Progenitor cell of endocrine pancreas (in vitro differentiated cells): ENCODE measurements around the gene ZNF280C. TPM values are rescaled to one million over a fixed set of nuclear protein-coding genes. Genes with fewer than 3 reads are reported as not detected.

Experiments used
- DNase-seq: peaks from one replicate; pipeline ENCODE4 v3.0.0; 2021; ENCODE audit warnings: low spot score; ENCODE audit not compliant: unreplicated experiment
- H3K27ac Mint-ChIP-seq: 2 replicates; pipeline ENCODE4 v1.8.0; 2021; ENCODE audit warnings: mild to moderate bottlenecking, moderate library complexity, mixed read lengths
- H3K27me3 Mint-ChIP-seq: 2 replicates; pipeline ENCODE4 v1.8.0; 2021; ENCODE audit warnings: mixed read lengths
- H3K36me3 Mint-ChIP-seq: 2 replicates; pipeline ENCODE4 v1.8.0; 2022; ENCODE audit warnings: mixed read lengths; ENCODE audit not compliant: insufficient read depth
- H3K4me1 Mint-ChIP-seq: 2 replicates; pipeline ENCODE4 v1.8.0; 2021; ENCODE audit warnings: low read depth, mixed read lengths
- H3K4me3 Mint-ChIP-seq: 2 replicates; pipeline ENCODE4 v1.8.0; 2021; ENCODE audit warnings: low read depth, mild to moderate bottlenecking, moderate library complexity, mixed read lengths
- H3K9me3 Mint-ChIP-seq: 2 replicates; pipeline ENCODE4 v1.8.0; 2021; ENCODE audit warnings: low read depth, mixed read lengths
- total RNA-seq: library from RNA; stranded (reverse); gene quantifications from 2 replicates; pipeline ENCODE4 v1.2.1, GENCODE V29; 2021
- TF ChIP-seq, protein P1 (sequence below): fragments of 200-600 bp; sonication (generic); IDR thresholded peaks from one replicate; pipeline ENCODE4 v1.5.0; 2021; ENCODE audit warnings: antibody characterized with exemption, mild to moderate bottlenecking; ENCODE audit not compliant: unreplicated experiment

Gene ZNF280C
- total RNA-seq, 1 donor from 2014 or later = 16.2 TPM

DNA sequence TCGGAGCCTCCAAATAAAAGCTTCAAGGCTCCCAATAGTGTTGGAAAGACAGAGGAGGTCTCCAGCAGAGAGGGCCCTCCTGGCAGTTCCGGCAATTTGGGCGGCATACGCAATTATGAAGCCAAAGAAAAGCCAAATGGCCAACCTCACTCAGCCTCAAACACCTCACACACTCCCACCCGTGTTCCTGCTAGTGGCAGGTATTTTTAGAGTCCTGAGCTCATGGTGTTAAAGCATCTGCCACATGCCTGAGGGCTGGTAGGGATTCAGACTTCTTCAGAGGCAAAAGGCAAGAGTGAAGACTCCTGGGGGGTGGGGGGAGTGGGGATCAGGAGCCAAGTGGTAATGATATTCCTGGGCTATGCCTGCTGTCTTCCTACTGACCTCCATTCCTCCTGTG, 89.5 kb downstream of the ZNF280C start:
- no peak overlapping the region for H3K4me3 Mint-ChIP-seq
- peaks cover 2% of the 10 kb centered on the region for H3K27me3 Mint-ChIP-seq
- peaks cover 4% of the 10 kb centered on the region for H3K36me3 Mint-ChIP-seq
- TF ChIP-seq, protein P1, sequence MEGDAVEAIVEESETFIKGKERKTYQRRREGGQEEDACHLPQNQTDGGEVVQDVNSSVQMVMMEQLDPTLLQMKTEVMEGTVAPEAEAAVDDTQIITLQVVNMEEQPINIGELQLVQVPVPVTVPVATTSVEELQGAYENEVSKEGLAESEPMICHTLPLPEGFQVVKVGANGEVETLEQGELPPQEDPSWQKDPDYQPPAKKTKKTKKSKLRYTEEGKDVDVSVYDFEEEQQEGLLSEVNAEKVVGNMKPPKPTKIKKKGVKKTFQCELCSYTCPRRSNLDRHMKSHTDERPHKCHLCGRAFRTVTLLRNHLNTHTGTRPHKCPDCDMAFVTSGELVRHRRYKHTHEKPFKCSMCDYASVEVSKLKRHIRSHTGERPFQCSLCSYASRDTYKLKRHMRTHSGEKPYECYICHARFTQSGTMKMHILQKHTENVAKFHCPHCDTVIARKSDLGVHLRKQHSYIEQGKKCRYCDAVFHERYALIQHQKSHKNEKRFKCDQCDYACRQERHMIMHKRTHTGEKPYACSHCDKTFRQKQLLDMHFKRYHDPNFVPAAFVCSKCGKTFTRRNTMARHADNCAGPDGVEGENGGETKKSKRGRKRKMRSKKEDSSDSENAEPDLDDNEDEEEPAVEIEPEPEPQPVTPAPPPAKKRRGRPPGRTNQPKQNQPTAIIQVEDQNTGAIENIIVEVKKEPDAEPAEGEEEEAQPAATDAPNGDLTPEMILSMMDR = no peak
- peaks cover 15% of the 10 kb centered on the region for H3K9me3 Mint-ChIP-seq
- H3K4me1 Mint-ChIP-seq = peaks cover 2% of the 10 kb centered on the region
- DNase-seq = no peak
- H3K27ac Mint-ChIP-seq = no peak overlapping the region

DNA sequence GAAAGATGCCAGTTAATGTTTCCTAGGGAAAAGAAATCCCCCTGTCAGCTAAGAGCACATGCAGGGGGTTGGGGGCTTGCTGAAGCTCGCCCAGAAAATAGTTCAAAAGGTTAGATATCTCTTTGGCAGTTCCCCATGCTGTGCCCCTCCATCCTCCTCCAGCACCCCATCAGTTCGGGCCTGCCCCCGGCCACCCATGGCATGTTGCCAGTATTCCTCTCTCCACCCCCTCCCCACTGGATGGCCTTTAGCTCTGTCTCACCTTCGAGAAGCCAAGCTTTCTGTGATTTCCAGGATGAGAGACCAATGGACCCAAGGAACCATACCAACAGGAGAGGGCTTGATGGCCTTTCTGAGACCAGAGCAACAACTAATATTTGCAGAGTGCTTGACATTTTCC, 91.8 kb downstream of the ZNF280C start:
- no peak for DNase-seq
- Mint-ChIP-seq H3K27me3 (peaks cover 23% of the 10 kb centered on the region), H3K9me3 (peaks cover 16% of the 10 kb centered on the region), H3K4me3 (no peak overlapping the region), H3K27ac (no peak overlapping the region), H3K4me1 (peaks cover 2% of the 10 kb centered on the region), H3K36me3 (peaks cover 4% of the 10 kb centered on the region)
- TF ChIP-seq, protein P1 = no peak

DNA sequence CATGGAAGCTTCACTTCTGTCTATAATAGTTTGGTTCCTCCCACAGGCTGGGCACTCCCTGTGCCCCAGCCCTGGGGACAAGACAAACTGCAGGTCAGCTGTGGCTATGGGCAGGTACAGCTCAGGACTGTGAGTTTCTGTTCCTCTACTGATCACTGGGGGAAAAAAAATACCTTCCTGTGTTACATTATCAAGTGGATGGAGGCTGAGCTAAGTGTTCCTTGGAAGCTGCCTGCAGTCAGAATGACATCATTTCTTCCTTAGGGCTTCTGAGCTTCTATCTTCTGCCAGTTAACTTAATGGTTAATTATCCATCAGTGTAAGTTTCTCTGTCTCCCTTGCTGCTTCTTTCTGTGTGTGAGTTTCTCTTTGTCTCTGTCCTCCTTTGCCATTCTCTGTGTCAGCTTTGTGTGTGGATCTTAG, 92.3 kb downstream of the ZNF280C start:
- no peak overlapping the region for H3K4me3 Mint-ChIP-seq
- TF ChIP-seq, protein P1 = no peak
- no peak overlapping the region for H3K27ac Mint-ChIP-seq
- H3K4me1 Mint-ChIP-seq = peaks cover 2% of the 10 kb centered on the region
- DNase-seq = no peak
- peaks cover 23% of the 10 kb centered on the region for H3K27me3 Mint-ChIP-seq
- H3K9me3 Mint-ChIP-seq = peaks cover 16% of the 10 kb centered on the region
- H3K36me3 Mint-ChIP-seq = peaks cover 4% of the 10 kb centered on the region

DNA sequence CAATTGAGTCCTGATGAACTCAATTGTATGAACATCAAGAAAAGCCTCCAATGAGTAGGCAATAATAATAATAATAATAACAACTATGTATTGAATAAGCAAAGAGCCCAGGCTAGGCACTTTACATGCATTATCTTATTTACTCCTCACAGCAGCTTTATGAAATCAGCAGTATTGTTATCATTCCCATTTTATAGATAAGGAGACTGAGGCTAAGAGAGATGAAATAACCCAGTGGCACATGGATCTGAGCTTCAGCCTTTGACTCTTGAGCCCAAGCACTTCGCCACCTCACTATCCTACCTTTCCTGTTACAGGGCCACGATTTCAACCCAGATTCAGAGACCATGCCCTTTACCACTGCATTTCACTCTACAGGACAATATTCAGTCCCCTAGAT, 93.8 kb downstream of the ZNF280C start:
- no peak overlapping the region for H3K4me3 Mint-ChIP-seq
- TF ChIP-seq, protein P1 = no peak
- peaks cover 23% of the 10 kb centered on the region for H3K27me3 Mint-ChIP-seq
- no peak overlapping the region for H3K27ac Mint-ChIP-seq
- H3K4me1 Mint-ChIP-seq = peaks cover 2% of the 10 kb centered on the region
- H3K36me3 Mint-ChIP-seq = peaks cover 4% of the 10 kb centered on the region
- peaks cover 19% of the 10 kb centered on the region for H3K9me3 Mint-ChIP-seq
- DNase-seq = no peak

DNA sequence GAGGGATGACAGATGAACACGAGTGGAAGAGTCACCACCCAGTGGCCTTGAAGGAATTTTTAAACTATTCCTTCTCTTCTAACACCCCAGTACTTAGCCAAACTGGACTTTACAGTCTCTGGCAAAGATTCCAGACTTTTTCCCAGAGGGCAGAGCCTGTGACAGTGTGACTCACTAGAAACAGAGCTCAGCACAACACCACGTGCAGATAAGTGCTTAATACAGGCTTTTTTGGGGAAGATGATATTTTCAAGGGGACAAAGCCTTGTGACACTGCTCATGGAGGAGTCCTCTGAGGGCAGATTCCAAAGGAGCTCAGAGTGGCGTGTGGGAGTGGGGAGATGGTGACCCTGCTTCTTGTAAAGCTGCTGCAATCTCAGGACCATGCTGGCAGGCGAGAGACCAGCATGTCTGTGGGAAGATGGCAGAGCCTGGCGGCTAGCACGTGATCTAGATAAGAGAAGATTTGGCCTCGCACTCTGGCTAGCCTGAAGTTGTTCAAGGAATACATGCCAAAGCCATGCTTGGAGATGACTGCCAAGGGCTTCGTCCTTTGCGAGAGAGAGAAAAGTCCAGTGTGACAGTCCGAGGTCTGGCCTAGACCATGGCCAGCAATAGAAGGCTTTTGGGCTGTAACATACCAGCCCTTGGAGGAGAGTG, 94.5 kb downstream of the ZNF280C start:
- TF ChIP-seq, protein P1 = no peak
- no peak overlapping the region for H3K27ac Mint-ChIP-seq
- peaks cover 2% of the 10 kb centered on the region for H3K4me1 Mint-ChIP-seq
- no peak overlapping the region for H3K4me3 Mint-ChIP-seq
- peaks cover 23% of the 10 kb centered on the region for H3K27me3 Mint-ChIP-seq
- H3K36me3 Mint-ChIP-seq = peaks cover 4% of the 10 kb centered on the region
- peaks cover 15% of the 10 kb centered on the region for H3K9me3 Mint-ChIP-seq
- no peak for DNase-seq
